Activated B cell treated with CpG ODN at 0.5 μM for 24 hours (primary cell): ENCODE results near the gene CAMTA1. TPM values are rescaled to one million over a fixed set of nuclear protein-coding genes. Genes with fewer than 3 reads are reported as not detected.

Source experiments
- ATAC-seq: fragments of 200-7000 bp; cut with Tn5 transposase; one replicate; pipeline ENCODE4 v1.10.0; 2021; ENCODE audit warnings: low read depth, mild to moderate bottlenecking, moderate library complexity
- CTCF ChIA-PET: fragments of 350-600 bp; sonication (Branson Sonifier 250); formaldehyde crosslinking; loops from one replicate; lab custom pipeline; 2021; ENCODE audit warnings: antibody characterized with exemption; lab: Charles Lee
- POLR2A ChIA-PET: fragments of 350-600 bp; sonication (Branson Sonifier 250); formaldehyde crosslinking; loops from one replicate; lab custom pipeline; 2021; ENCODE audit warnings: antibody characterized with exemption; lab: Charles Lee
- DNase-seq: peaks from one replicate; pipeline ENCODE4 v3.0.0; 2022
- H3K27ac Mint-ChIP-seq: one replicate; pipeline ENCODE4 v1.8.0; 2020; ENCODE audit warnings: mixed read lengths
- H3K27me3 Mint-ChIP-seq: one replicate; pipeline ENCODE4 v1.8.0; 2021; ENCODE audit warnings: mixed read lengths
- H3K36me3 Mint-ChIP-seq: one replicate; pipeline ENCODE4 v1.8.0; 2021; ENCODE audit warnings: low read depth, mixed read lengths
- H3K4me1 Mint-ChIP-seq: one replicate; pipeline ENCODE4 v1.8.0; 2021; ENCODE audit warnings: mixed read lengths
- H3K4me3 Mint-ChIP-seq: one replicate; pipeline ENCODE4 v1.8.0; 2020; ENCODE audit warnings: mild to moderate bottlenecking, mixed read lengths
- H3K9me3 Mint-ChIP-seq: one replicate; pipeline ENCODE4 v1.8.0; 2020; ENCODE audit warnings: mixed read lengths
- CTCF ChIP-seq: fragments of 200-600 bp; IDR thresholded peaks from one replicate; pipeline ENCODE4 v1.8.0; 2022; ENCODE audit warnings: antibody characterized with exemption, mild to moderate bottlenecking
- intact Hi-C: fragments of 100-400 bp; cut with micrococcal nuclease; formaldehyde crosslinking; loops from one replicate; pipeline ENCODE4 v1.15.1; 2024
- total RNA-seq: library from RNA; stranded (reverse); gene quantifications from 2 replicates; pipeline ENCODE4 v1.2.3, GENCODE V29; 2022

CAMTA1 gene
- total RNA-seq, 1 donor from 2014 or later = 49.8 TPM

GRCh38 chr1:7366955-7367665, 581.9 kb downstream of the CAMTA1 start:
- ChIA-PET CTCF (no interaction called here), POLR2A (no interaction called here)
- no peak for TF ChIP-seq CTCF
- DNase-seq (no peak), ATAC-seq (no peak)
- Mint-ChIP-seq H3K9me3 (peaks cover 2% of the 10 kb centered on the region), H3K36me3 (no peaks in the 10 kb centered on the region), H3K27ac (no peak overlapping the region), H3K4me1 (no peaks in the 10 kb centered on the region), H3K27me3 (no peaks in the 10 kb centered on the region), H3K4me3 (no peak overlapping the region)
- intact Hi-C loops = no loop called here

- Mint-ChIP-seq H3K27ac (no peak overlapping the region), H3K36me3 (no peaks in the 10 kb centered on the region), H3K4me3 (no peak overlapping the region), H3K9me3 (no peaks in the 10 kb centered on the region), H3K4me1 (no peaks in the 10 kb centered on the region), H3K27me3 (no peaks in the 10 kb centered on the region)
- DNase-seq (no peak), ATAC-seq (no peak)
- TF ChIP-seq CTCF = no peak
- POLR2A ChIA-PET = no interaction called here
- CTCF ChIA-PET = no interaction called here
- intact Hi-C loops = no loop called here
Measured at GRCh38 chr1:7369866-7370265, 584.6 kb downstream of the CAMTA1 start.

GRCh38 chr1:7371926-7372325, 586.7 kb downstream of the CAMTA1 start:
- DNase-seq = no peak
- no peaks in the 10 kb centered on the region for H3K27me3 Mint-ChIP-seq
- no peaks in the 10 kb centered on the region for H3K4me1 Mint-ChIP-seq
- no peaks in the 10 kb centered on the region for H3K9me3 Mint-ChIP-seq
- no peak overlapping the region for H3K27ac Mint-ChIP-seq
- H3K4me3 Mint-ChIP-seq = no peak overlapping the region
- H3K36me3 Mint-ChIP-seq = no peaks in the 10 kb centered on the region
- intact Hi-C loops = no loop called here
- ChIA-PET CTCF (no interaction called here), POLR2A (no interaction called here)
- no peak for TF ChIP-seq CTCF
- no peak for ATAC-seq

GRCh38 chr1:7372477-7373120, 587.3 kb downstream of the CAMTA1 start:
- H3K4me3 Mint-ChIP-seq = no peak overlapping the region
- no peaks in the 10 kb centered on the region for H3K9me3 Mint-ChIP-seq
- TF ChIP-seq CTCF = no peak
- H3K27ac Mint-ChIP-seq = no peak overlapping the region
- H3K36me3 Mint-ChIP-seq = no peaks in the 10 kb centered on the region
- ATAC-seq (no peak), DNase-seq (no peak)
- intact Hi-C loops = no loop called here
- ChIA-PET POLR2A (no interaction called here), CTCF (no interaction called here)
- no peaks in the 10 kb centered on the region for H3K27me3 Mint-ChIP-seq
- H3K4me1 Mint-ChIP-seq = no peaks in the 10 kb centered on the region

- no peak for DNase-seq
- no peak overlapping the region for H3K4me3 Mint-ChIP-seq
- H3K9me3 Mint-ChIP-seq = no peaks in the 10 kb centered on the region
- POLR2A ChIA-PET = no interaction called here
- H3K4me1 Mint-ChIP-seq = no peaks in the 10 kb centered on the region
- peaks cover 1% of the 10 kb centered on the region for H3K27me3 Mint-ChIP-seq
- CTCF ChIA-PET = no interaction called here
- no peak overlapping the region for H3K27ac Mint-ChIP-seq
- TF ChIP-seq CTCF = no peak
- intact Hi-C loops = no loop called here
- ATAC-seq = no peak
- no peaks in the 10 kb centered on the region for H3K36me3 Mint-ChIP-seq
Measured at GRCh38 chr1:7373251-7373650, 588.0 kb downstream of the CAMTA1 start.
